Stimulated activated CD4-positive, alpha-beta T cell treated with anti-CD3 and anti-CD28 coated beads, Interleukin-4, amount 100 ng/mL, for 4 hours (primary cell): ENCODE measurements around the gene VWA1.
"Not testable (repeated sequence)": the region's sequence is repeated elsewhere in the genome, so short reads cannot be mapped to it uniquely, and the experiment has no call there.

Source experiments
- DNase-seq, 2 experiments: peaks; one replicate each; pipeline ENCODE4 v3.0.0-alpha.2; 2020

Gene VWA1

GRCh38 chr1:1425426-1425752 is 10.1 kb upstream of the VWA1 start:
- no peak for DNase-seq

DNA sequence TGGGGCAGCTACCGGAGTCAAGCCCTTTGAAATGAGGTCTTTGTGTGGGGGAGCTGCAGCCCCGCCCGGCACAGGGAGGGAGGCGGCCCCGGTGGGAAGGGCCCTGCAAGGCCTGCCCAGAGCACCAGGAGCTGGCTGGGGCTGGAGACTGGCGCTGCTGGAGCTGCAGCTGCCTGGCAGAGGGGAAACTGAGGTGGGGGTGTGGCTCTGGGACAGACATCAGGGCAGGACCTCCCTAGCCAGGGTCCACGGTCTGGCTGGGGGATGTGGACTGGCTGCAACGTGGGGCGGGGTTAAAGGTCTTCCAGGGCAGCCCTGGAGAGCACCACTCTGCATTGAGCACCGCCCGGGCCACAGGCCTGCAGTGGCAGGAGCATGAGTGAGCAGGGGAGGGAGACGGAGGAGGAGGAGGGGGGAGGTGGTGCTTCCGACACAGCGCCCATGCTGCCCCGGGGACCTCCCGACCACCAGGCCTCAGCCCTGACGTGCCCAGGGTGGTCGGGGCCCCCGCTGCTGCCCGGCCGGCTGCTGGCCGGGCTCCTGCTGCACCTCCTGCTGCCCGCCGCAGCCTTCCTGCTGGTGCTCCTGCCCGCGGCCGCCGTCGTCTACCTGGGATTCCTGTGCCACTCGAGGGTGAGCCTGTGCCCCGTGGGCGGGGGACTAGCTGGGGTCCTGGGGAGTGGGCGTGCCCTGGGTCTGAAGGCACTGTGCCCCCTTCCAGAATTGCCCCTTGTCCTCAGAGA is 9.6 kb upstream of the VWA1 start:
- no peak for DNase-seq

- DNase-seq, result no peak
Measured at GRCh38 chr1:1426496-1427105, 8.9 kb upstream of the VWA1 start.

DNA sequence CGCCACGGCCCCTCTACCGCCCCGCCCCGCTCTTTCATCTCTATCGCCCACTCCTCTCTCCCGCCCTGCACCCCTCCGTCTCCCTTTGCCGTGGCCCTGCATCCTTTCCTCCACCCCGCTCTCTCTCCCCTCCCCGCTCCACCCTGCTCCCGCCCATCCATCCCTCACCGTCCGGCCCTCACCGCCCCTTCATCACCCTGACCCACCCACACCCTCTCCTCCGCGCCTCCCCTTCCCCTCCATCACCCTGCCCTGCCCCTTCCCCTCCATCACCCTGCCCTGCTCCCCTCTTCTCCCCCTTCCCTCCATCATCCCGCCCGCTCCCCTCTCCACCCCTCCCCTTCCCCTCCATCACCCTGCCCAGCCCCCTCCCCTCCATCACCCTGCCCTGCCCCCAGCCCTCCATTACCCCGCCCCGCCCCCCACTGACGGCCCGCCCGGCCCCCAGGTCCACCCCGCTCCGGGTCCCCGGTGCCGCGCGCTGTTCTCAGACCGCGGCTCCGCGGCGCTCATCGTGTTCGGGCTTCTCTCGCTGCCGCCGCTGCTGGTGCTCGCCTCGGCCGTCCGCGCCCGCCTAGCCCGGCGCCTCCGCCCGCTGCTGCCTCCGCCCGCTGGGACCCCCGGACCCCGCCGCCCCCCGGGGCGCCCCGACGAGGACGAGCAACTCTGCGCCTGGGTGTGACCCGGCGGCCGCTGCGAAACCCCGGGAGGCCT is 8.2 kb upstream of the VWA1 start:
- no peak for DNase-seq

GRCh38 chr1:1427820-1428148 is 7.7 kb upstream of the VWA1 start:
- no peak for DNase-seq

- DNase-seq, result no peak
Measured at GRCh38 chr1:1428174-1428573, 7.3 kb upstream of the VWA1 start.

DNA sequence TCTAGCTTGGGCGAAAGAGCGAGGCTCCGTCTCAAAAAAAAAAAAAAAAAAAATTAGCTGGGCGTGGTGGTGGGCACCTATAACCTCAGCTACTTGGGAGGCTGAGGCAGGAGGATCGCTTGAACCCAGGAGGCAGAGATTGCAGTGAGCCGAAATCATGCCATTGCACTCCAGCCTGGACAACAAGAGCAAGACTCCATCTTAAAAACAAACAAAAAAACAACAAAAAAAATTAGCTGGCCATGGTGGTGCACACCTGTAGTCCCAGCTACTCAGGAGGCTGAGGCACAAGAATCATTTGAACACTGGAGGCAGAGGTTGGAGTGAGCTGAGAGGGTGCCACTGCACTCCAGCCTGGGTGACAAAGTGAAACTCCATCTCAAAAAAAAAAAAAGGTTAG is 6.5 kb upstream of the VWA1 start:
- DNase-seq, result not testable (repeated sequence)

DNA sequence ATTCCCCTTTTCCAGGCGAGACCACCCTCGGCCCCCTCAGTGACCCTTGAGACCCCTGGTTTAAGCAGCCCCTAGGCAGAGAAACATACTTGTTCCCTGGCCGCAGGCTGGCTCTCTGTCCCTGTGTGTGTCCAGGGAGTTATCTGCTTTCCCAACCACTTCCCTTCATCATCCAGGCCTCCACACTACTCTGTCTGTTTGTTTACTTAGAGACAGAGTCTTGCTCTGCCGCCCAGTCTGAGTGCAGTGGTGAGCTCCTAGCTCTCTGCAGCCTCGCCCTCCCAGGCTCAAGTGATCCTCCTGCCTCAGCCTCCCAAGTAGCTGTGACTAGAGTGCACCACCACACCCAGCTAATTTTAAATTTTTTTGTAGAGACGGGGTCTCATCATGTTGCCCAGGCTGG is 5.8 kb upstream of the VWA1 start:
- no peak for DNase-seq

- no peak for DNase-seq
Measured at GRCh38 chr1:1430114-1430982, 5.1 kb upstream of the VWA1 start.

DNA sequence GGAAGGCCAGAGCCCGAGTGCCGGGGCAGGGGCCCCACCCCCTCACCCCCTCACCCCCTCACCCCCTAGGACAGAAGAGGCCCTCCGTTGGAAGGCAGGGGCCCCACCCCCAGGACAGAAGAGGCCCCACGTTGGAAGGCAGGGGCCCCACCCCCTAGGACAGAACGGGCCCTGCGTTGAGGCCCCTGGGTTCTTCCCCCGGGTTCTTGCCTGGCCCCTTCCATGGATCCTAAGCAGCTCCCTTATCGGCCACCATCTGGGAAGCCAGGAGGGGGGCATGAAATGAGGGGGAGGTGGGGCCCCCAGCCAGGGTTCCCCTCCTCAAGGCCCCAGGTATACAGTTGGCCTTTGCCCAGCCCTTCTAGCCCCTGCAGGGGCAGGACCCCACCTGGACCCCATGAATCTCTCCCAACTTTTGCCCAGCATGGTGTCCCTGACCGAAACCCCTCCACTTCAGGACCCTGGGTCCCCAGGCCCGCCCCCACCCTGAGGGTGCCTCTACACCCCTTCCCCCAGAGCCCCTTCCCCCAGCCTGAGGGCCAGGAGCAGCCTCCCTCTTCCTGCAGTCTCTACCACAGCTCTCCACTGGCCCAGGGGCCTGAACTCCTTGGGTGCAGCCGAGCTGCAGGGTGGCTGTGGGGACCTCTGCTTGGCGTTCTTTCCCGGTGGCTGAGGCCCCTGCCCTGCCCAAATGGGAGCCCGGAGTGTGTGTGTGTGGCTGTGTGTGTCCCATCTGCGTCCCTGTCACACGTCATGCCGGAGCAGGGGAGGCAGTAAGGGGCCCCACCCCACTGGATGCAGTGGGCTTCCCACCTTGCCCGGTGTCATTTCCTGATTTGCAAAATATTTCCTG is 4.3 kb upstream of the VWA1 start:
- DNase-seq, result no peak

- no peak for DNase-seq
Measured at GRCh38 chr1:1431845-1432273, 3.6 kb upstream of the VWA1 start.

GRCh38 chr1:1432274-1432950 is 3.1 kb upstream of the VWA1 start:
- DNase-seq, result no peak

- no peak for DNase-seq
Measured at GRCh38 chr1:1432951-1433803, 2.3 kb upstream of the VWA1 start.

DNA sequence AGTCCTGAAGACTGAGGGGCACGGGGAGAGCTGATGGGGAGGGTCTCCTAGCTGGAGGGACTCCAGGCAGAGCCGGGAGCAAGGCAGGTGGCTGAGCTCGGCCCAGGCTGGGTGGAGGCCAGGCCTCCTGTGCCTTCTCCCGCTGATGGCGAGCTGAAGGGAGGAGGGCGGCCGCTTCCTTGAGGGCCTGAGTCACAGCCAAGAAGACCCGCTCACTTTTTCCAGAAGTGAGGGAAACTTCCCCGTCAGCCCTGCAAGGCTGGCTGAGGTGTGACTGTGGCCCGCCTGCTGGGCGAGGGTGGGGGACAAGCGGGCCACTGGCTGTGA is 1.7 kb upstream of the VWA1 start:
- peak; percentile 52 to 68 for DNase-seq

DNA sequence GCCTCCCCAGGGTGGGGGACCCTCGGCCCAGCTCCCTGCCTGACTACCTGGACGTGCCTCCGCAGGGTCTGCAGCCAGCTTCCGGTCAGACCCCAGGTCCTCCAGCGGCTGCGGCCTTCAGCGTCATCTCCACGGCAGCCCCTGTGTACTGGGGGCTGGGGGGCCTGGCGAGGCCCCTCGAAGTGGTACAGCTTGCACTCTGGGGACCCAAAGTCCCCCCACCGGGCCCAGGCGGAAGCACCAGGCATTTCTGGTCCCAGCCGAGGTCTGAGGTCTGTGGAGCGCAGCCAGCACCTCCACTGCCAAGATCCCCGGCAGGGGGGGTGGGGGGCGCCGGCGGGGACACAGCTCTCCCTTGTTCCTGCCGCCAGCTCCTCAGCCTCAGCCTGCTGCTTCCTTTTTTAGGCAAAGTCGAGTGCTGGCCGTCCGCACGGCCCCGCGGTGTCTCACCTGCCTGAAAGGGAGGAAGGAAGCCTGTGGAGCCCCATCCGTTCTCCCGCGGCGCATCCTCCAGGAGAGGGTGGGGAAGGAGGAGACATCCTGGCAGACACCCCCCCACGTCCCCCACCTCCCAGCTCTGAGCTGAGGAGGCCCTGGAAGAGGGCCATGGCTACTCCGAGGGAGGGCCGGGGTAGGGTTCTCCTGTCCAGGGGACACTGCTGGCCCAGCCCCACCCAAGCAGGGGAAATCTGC is 1.2 kb upstream of the VWA1 start:
- DNase-seq, result no peak

DNA sequence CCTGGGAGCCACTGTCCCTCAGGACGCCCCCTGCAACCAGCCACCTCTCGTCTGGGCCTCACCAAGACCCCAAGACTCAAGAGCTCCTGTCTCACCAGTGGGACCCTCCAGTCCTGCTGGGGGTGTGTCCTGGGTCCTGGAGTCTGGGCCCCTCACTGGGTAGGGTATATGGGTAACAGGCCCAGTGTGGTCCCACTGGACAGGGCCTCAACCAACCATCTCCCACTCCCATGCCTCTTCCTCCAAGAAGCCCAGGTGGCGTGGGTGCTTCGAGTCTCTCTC is 725 bp upstream of the VWA1 start:
- no peak for DNase-seq

DNA sequence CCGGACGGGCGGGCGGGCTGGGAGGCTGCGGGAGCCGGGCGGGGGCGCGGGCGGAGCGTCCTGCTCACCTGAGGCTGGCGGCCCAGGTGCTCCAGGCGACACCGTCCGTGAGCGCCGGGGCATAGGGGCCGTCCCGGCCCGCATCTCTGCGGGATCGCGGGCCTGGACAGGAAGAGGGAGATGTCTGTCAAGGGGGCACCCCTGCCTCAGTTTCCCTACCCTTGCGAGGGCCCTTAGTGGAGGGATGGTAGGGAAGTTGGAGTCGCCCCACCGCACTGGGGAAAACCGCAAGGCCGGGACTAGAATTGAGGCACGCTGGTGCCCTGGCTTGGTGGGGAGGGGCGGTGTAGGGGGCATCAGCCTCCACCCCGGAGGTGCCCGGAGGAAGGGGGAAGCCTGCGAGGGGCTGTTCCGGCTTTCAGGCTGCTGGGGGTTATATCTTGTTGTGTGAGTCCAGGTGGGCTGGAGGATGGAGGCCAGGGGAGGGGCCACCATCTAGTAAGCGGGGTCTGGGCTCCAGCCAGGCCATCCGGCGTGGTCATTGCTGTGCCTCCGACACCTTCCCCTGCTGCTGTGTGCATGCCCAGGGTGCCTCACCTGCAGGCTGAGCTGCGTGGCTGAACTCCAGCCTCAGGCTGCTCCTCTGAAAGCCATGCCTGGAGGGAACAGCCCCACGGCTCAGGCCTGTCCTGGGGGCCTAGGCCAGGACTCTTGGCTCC is 580 bp downstream of the VWA1 start:
- no peak for DNase-seq

- no peak for DNase-seq
Measured at GRCh38 chr1:1436630-1437032, 1.1 kb downstream of the VWA1 start.

GRCh38 chr1:1437033-1437903 is 1.8 kb downstream of the VWA1 start:
- DNase-seq, result no peak
